ENCODE results near the gene TRAPPC3L. TPM values are rescaled to one million over a fixed set of nuclear protein-coding genes. Genes with fewer than 3 reads are reported as not detected.
A peak's percentile ranks its signal among the peaks of the same experiment; 100 is the strongest.

Gene TRAPPC3L
- total RNA-seq, 4 donors from 2014 or later, result not detected

DNA sequence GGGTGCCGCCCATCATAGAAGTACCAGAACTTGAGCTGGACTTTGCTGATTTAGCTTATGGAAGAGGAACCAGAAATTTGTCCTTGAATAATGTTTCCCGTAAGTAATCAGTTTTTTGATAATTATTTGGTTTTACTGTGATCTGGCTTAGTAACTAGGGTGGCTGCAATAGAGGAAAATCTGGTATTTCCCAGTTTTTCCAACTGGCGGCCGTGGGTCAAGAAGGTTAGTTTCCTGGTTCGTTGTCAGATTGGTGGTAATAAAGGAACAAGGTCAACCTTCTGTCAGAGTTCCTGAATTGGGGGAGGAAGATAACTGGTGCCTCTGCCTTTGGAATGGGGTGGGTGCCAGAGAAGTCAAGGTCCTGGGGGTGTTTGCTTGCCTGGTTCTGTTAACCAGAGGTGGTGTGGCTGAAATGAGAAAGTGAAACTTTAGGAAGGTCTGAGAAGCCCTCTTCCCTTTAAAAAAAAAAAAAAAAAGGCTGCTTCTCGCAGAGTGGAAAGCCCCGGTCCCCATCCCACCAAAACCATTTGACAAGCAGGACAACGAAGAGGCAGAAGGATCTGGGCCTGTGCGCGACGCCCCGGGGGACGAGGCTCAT lies 84.1 kb downstream of the TRAPPC3L start, which contains the start of gene CALHM6:
Gene CALHM6, plus strand, starts transcription at position 45 of the 601 bp plus-strand sequence. Its CDS starts 555 bp downstream, at position 600.
- no peaks in the 10 kb centered on the region for H3K27me3 ChIP-seq
- no peaks in the 10 kb centered on the region for H3K4me1 ChIP-seq
- intact Hi-C loops (cut with DNase I; ENCODE audit: low total_unique reads), result no loop called here
- no peak for ATAC-seq
- peak within 1 kb of the TSS; percentile 50 to 71 (median 56) for H3K4me3 ChIP-seq
- no peaks in the 10 kb centered on the region for H3K9me3 ChIP-seq
- no peaks in the 10 kb centered on the region for H3K36me3 ChIP-seq
- no peak within 1 kb of the TSS for H3K27ac ChIP-seq
- in situ Hi-C loops (cut with MboI; ENCODE audit: low sequenced_read_pairs in 4 of 4), result no loop called here
- DNase-seq, result no peak
- TF ChIP-seq POLR2A (IDR thresholded peaks at IDR 0.05) (no peak), CTCF (IDR thresholded peaks at IDR 0.05 in 4 of 5, conservative IDR thresholded peaks at IDR 0.05 in 1 of 5) (no peak)

- TF ChIP-seq POLR2A (IDR thresholded peaks at IDR 0.05) (no peak), CTCF (IDR thresholded peaks at IDR 0.05 in 4 of 5, conservative IDR thresholded peaks at IDR 0.05 in 1 of 5) (no peak)
- intact Hi-C loops (cut with DNase I; ENCODE audit: low total_unique reads), result no loop called here
- Histone ChIP-seq H3K9me3 (no peaks in the 10 kb centered on the region), H3K36me3 (no peaks in the 10 kb centered on the region), H3K4me3 (no peak overlapping the region), H3K4me1 (no peaks in the 10 kb centered on the region), H3K27ac (no peak overlapping the region), H3K27me3 (no peaks in the 10 kb centered on the region)
- no peak for DNase-seq
- no peak for ATAC-seq
- in situ Hi-C loops (cut with MboI; ENCODE audit: low sequenced_read_pairs in 4 of 4), result no loop called here
These were observed 85.6 kb downstream of the TRAPPC3L start for GRCh38 chr6:116459927-116460326.

GRCh38 chr6:116458264-116458663 lies 87.2 kb downstream of the TRAPPC3L start:
- no peaks in the 10 kb centered on the region for H3K27me3 ChIP-seq

GRCh38 chr6:116456927-116457326 lies 88.6 kb downstream of the TRAPPC3L start:
- Histone ChIP-seq H3K27me3 (no peaks in the 10 kb centered on the region), H3K36me3 (no peaks in the 10 kb centered on the region), H3K27ac (no peak overlapping the region), H3K9me3 (no peaks in the 10 kb centered on the region), H3K4me3 (no peak overlapping the region), H3K4me1 (no peaks in the 10 kb centered on the region)
- TF ChIP-seq CTCF (IDR thresholded peaks at IDR 0.05 in 4 of 5, conservative IDR thresholded peaks at IDR 0.05 in 1 of 5) (no peak), POLR2A (IDR thresholded peaks at IDR 0.05) (no peak)
- ATAC-seq (no peak), DNase-seq (no peak)
- intact Hi-C loops (cut with DNase I; ENCODE audit: low total_unique reads), result no loop called here
- in situ Hi-C loops (cut with MboI; ENCODE audit: low sequenced_read_pairs in 4 of 4), result no loop called here

More at GRCh38 chr6:116458264-116458663, 87.2 kb downstream of the TRAPPC3L start:
- intact Hi-C loops (cut with DNase I; ENCODE audit: low total_unique reads), result no loop called here
- Histone ChIP-seq H3K9me3 (no peaks in the 10 kb centered on the region), H3K27ac (no peak overlapping the region), H3K4me3 (no peak overlapping the region), H3K36me3 (no peaks in the 10 kb centered on the region), H3K4me1 (no peaks in the 10 kb centered on the region)
- no peak for TF ChIP-seq CTCF (IDR thresholded peaks at IDR 0.05 in 4 of 5, conservative IDR thresholded peaks at IDR 0.05 in 1 of 5)
- in situ Hi-C loops (cut with MboI; ENCODE audit: low sequenced_read_pairs in 4 of 4), result no loop called here
- ATAC-seq, result no peak
- no peak for DNase-seq

- in situ Hi-C loops (cut with MboI; ENCODE audit: low sequenced_read_pairs in 4 of 4) (no loop called here), intact Hi-C loops (cut with DNase I; ENCODE audit: low total_unique reads) (no loop called here)
- TF ChIP-seq CTCF (IDR thresholded peaks at IDR 0.05 in 4 of 5, conservative IDR thresholded peaks at IDR 0.05 in 1 of 5) (no peak), POLR2A (IDR thresholded peaks at IDR 0.05) (no peak)
These were observed 89.4 kb downstream of the TRAPPC3L start for GRCh38 chr6:116456106-116456505.

More at GRCh38 chr6:116456106-116456505, 89.4 kb downstream of the TRAPPC3L start:
- Histone ChIP-seq H3K9me3 (no peaks in the 10 kb centered on the region), H3K27ac (no peak overlapping the region), H3K36me3 (no peaks in the 10 kb centered on the region), H3K27me3 (no peaks in the 10 kb centered on the region), H3K4me3 (no peak overlapping the region), H3K4me1 (no peaks in the 10 kb centered on the region)
- DNase-seq, result no peak
- ATAC-seq, result no peak

Measured in gastrocnemius medialis (tissue), 4 donors.